ENCODE data around the gene SCNM1.

- no peak for TF ChIP-seq CTCF (IDR thresholded peaks at IDR 0.05; ENCODE audit: low read depth, low read length, missing input control)
- no peak for TF ChIP-seq REST (IDR thresholded peaks at IDR 0.05)
- no peak for TF ChIP-seq FOXA2 (IDR thresholded peaks at IDR 0.05)
- no peak for TF ChIP-seq RAD21 (IDR thresholded peaks at IDR 0.05)
- no peak for TF ChIP-seq MAX (IDR thresholded peaks at IDR 0.05)
Measured at GRCh38 chr1:151144474-151145303, 21.3 kb upstream of the SCNM1 start.

Measured in liver (tissue), 3 donors.